NCI-H446 treated with DMSO at 0.1 percent for 48 hours (cell line): ENCODE measurements around the gene NCCRP1.

Source experiments
- DNase-seq: peaks from one replicate; lab custom pipeline; 2025; lab: John Stamatoyannopoulos, UW

The NCCRP1 gene

DNA sequence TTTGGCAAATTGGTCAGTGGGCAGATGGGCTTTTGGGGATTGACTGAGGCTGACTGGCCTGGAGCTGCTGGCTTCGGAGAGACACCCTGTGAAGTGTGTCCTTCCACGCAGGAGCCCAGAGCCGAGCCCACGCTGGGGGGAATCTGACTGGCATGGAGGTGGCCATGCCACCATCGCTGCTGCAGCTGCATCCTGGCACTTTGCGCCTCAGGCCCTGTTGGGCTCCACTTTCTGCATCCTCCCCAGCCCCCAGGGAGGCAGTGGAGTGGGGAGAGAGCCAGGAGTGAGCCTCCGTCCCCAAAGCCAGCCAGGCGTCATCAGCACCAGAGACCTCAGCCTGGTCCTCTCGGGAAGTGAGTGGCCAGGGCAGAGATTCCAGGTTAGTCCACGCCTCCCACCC, 17.0 kb upstream of the NCCRP1 start:
- no peak for DNase-seq

DNA sequence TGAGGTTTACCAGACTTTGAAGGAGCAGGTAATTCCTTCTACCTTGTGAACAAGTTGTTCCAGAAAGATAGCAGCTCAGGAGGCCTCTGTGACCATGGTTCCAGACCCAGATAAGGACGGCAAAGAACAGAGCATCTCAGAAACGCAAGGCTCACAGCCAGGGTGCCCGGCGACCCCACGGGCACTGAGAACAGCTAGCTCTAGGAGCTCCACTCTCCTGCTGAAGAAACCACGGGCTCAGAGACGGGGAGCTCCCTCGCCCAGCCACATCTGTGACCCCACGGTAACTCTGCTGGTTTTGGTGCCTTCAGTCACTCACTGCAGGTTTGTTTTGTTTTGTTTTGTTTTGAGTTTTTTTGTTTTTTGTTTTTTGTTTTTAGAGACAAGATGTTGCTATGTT, 16.0 kb upstream of the NCCRP1 start:
- no peak for DNase-seq

DNA sequence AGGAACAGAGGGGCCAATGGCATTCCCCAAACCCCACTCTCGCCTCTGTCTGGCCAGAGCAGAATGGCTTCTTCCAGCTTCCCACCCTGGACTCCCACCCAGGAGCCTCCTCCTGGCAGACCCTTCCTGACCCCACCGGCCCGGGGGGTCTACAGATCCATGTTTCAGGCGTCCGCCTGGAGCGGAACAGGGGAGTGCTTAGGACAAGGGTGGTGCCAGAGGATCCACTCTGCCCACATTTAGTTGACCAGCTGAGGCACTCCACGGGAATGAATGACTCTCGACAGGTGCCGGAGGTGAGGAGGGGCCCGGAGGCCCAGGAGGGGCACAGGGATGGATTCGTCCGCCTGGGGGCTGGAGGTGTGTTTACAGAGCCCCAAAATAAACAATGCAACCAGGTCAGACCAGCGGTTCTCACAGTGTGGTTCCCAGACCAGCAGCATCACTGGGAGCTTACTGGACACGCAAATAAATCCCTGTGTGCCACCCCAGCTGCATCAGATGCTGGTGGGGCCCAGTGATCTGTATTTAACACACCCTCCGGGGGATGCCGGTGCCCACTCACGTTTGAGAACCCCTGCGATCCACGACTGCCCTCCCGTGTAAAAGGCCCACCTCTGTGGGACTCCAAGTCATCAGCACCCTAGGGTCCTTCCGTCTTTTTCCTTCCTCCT, 15.1 kb upstream of the NCCRP1 start:
- DNase-seq: no peak

DNA sequence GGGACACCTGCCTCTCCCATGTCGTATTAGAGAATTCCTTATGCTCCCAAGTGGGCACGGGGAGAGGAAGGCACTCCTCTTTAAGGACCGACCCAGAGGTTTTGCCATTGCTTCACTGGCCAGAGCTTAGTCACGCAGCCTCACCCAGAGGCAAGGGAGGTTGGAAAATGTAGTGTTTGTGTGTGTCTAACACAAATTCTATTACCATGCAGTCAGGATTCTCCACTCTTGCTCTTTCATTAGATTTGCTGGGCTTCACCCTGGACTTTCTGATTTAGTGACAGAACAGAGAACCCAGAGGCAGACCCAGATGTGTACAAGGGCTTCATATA, 14.6 kb upstream of the NCCRP1 start:
- no peak for DNase-seq

DNA sequence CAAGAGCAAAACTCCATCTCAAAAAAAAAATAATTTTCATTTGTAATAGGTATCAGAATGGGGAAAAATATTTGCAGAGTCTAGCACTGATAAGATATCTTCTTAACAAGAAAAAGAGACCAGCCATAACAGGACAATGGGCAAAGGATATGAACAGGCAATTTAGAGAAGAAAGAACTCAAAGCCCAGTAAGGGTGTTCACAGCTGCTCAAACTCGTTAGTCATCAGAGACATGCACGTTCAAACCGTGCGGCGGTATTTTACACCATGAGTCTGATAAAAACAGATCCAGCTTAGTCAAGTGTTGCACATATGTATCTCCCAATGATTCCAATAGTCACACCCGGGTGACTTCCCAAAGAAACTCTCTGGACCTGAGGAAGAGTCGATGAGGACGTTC, 13.7 kb upstream of the NCCRP1 start:
- no peak for DNase-seq

DNA sequence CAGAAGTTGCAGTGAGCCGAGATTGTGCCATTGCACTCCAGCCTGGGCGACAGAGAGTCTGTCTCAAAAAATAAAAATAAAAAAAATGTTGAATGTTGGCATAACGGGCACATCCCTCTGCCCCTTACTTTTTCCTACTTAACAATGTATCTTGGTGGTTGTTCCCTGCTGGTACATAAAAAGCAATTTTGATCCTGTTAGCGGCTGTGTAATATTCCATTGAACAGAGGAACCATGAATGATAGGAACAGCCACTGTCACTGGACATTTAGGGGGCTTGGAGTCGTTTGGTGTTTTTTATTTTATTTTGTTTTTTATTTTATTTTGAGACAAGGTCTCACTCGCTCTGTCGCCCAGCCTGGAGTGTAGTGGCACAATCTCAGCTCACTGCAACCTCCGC, 10.4 kb upstream of the NCCRP1 start:
- no peak for DNase-seq

DNA sequence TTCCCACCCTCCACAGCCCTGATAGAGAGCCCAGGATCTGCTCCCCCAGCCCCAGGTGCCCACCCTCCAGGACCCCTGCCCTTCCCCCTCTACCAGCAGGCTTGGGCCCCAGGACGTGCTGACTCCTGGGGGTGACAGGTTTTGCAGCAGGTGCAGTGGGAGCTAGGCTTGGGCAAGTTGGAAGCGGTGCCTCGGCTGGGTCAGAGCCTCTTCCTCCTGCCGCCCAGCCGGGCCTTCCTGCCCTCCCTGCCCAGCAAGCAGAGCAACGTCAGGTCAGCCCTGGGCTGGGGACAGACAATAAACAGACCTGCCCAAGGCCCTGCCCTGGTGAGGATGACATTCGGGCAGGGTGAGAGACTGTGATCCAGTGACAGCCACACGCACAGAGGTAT, 9.2 kb upstream of the NCCRP1 start:
- no peak for DNase-seq

DNA sequence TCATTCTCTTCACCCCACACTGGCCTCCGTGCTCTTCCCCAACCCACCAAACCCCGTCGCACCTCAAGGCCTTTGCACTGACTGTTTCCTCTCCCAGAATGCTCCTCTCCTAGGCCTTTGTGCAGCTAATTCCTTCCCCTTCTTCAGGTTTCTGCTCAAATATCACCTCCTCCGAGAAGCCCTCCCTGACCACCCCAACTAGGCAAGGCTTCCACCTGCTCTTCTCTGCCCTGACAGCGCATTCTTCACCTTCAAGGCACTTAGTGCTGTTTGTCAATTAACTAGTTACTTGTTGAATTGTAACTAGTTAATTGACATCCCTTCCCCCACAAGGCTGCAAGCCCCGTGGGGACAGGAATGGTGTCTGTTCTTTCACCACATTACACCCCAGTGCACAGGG, 7.8 kb upstream of the NCCRP1 start:
- DNase-seq: no peak

DNA sequence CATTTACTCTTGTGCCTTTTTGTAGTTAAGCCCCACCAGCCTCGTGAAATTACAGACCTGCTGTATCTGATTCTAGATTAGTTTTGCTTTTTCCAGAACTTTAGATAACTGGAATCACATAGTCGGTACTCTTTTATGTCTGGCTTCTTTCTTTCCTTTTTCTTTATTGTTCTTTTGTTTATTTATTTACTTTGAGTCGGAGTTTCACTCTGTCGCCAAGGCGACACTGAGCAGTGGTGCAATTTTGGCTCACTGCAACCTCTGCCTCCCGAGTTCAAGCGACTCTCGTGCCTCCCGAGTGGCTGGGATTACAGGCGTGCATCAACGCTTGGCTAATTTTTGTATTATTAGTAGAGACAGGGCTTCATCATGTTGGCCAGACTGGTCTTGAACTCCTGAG, 6.0 kb upstream of the NCCRP1 start:
- DNase-seq: no peak

DNA sequence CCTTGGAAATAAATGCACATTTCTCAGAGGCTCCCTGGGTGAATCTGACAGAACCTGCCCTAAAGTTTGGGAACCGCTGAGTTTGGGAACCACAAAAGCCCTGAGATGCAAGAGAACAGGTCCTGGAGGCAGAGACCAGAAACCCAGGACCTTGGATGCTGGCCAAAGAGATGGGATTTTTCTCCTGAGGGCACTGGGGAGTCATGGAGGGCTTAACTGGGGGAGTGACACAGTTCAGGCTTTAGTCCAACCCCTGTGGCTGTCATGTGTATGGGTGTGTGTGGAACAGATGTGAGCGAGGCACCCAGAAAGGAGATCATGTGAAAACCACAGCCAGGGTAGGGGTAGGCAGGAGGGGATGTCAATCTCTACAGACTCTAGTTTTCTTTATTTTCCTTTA, 3.9 kb upstream of the NCCRP1 start:
- no peak for DNase-seq

DNA sequence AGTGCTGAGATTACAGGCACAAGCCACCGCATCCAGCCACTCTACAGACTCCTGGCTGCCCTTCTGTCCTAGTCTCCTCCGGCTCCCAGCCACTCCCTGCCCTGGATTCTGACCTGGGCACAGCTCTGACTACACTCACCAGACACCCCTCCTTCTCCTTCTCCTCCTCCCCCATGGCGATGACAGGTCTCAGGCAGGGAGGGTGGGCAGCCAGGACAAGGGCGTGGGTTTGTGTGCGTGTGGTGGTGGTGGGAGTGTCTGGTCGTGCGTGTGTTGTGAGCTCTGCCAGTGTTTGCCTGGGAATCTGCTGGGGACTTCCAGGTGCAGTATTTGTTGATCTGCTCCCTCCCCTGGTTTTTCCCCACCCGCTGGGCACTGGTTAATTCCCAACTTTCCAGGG, 3.0 kb upstream of the NCCRP1 start:
- no peak for DNase-seq

DNA sequence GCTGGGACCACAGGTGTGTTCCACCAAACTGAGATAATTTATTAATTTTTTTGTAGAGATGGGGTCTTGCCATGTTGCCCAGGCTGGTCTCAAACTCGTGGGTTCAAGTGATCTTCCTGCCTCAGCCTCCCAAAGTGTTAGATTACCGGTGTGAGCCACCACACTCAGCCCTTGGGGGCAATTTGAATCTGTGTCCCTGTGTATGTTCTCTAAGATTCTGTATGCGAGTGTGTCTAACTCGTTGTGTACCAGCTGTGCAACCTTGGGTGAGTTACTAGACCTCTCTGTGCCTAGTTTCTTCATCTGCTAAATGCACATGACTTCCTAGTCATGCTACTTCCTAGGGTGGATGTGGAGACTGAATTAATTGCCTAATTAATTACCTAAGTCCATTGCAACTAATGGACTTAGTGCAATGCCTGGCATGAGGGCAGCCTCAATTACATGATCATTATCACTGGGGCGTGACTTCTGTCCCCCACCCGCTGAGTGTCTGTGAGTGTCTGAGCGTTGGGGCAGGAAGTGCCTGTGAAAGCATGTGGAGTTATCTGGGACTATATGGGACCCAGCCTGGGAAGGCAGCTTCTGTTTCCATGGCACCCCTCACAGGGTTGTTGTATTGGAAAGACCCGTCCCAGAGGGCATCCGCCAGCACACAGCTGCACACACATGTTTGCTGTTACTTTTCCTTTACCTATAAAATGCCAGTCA, 1.8 kb upstream of the NCCRP1 start:
- no peak for DNase-seq

DNA sequence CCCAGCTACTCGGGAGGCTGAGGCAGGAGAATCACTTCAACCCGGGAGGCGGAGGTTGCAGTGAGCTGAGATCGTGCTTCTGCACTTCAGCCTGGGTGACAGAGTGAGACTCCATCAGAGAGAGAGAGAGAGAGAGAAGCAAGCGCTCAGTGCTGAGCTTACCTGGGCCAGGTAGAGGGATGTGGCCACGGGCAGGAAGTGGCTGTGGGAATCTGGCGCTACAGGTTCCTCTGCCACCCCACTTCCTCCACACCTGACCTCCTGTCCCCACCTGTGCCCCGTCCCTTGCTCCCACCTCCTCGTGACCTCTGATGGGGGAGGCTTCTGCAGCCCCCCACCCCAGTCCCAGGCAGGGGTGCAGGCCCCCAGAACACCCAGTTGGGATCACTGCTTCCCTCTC, 1.0 kb upstream of the NCCRP1 start:
- DNase-seq: no peak

DNA sequence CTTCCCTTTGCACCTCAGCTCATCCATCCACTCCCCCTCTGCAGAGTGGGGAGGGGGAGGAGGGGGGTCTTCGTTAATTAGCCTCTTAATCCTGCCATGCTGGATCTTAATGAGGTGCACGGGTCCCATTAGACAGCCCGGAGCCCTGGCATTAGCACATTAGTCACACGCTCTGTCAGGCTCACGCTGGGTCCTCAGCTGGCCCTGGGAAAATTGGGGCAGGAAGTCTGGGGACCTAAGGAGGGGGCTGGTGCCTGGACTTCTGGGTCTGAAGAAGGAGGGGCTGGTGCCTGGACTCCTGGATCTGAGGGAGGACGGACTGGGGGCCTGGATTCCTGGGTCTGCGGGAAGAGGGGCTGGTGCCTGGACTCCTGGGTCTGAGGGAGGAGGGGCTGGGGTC, 444 bp upstream of the NCCRP1 start:
- no peak for DNase-seq

DNA sequence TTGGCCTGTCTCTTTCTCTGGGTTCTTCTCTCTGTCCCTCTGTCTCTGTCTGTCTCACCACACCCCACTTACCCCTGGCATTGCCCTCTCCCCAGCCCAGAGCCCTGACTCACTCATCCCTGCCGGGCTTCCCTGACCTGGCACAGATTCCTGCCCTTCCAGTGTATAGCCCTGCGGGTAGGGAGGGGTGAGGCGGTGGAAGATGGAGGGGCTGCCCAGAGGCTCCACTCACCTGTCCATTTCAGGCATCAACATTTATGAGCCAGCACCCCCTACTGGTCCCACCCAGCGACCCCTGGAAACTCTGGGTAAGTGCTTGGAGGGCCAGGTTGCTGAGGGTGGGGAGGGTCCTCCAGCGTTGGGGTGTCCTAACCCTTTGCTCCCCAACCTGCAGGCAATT, 1.0 kb downstream of the NCCRP1 start:
- DNase-seq: no peak

DNA sequence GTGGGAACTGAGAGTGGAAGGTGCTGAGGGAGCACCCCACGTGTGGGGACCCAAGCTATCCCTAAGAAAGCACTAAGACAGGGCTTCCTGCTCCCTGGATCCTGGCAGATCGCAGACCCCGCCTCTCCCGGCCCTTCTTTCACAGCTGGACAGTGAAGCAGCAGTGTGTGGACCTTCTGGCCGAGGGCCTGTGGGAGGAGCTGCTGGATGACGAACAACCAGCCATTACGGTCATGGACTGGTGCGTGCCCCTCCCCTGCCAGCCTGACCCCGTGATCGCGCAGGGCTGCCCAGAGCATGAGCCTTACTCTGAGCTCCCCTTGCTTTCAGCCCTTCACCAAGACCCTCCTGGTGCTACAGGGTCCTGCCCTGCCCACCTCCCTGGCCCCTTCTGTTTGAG, 2.3 kb downstream of the NCCRP1 start:
- DNase-seq: no peak

DNA sequence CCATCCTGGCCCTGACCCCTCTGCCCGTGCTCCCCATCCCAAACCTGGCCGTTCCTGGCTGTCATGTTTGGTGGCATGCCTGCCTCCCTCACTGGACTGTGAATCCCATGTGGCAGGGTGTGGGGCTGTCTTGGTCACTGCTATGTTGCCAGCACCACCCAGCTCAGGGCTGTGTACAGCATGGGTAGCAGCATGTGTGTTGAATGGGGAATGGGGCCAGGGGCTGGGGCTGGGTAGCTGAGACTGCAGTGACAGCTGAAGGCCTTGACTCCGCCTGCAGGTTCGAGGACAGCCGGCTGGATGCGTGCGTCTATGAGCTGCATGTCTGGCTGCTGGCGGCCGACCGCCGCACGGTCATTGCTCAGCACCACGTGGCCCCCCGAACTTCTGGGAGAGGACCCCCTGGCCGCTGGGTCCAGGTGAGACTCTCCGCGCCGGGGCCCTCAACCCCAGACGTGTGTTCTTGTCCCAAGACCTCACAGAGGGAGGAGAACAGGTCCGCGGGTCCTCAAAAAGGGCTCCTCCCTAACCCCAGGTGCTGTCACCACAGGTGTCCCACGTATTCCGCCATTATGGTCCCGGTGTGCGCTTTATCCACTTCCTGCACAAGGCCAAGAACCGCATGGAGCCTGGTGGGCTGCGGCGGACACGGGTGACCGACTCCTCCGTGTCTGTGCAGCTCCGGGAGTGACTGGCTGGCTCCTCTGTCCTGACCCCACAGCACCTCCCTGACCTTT, 3.5 kb downstream of the NCCRP1 start:
- DNase-seq: no peak

DNA sequence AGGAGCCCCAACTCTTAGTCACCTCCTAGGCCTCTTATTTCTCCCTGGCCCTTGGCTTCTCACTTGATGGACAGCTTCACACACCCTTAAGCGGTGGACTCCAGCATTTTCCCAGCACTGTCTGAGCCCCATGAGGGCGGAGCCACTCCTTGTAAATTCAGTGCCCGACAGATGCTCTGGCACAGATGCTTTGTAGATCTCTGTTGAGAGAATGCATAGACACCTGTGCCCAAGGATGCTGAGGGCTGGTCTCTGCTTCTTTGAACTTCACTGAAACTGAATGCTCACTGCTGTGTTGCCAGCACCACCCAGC, 4.0 kb downstream of the NCCRP1 start:
- no peak for DNase-seq

DNA sequence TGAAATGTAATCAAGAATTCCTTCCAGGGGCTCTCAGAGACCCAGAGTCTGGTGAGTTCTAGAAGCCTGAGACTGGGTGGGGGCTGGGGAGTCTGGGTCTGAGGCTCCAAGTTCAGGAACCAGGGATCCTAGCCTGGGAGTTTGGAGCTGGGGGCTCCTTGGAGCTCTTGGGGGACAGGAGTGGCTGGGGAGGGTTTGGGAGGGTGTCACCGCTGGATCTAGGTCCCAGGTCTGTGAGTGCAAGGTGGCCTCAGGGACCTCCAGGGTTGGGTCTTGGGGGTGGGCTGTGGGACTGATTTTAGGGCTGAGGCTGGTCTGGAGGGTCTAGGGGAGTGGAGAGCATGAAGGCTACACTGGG, 6.2 kb downstream of the NCCRP1 start:
- DNase-seq: no peak

DNA sequence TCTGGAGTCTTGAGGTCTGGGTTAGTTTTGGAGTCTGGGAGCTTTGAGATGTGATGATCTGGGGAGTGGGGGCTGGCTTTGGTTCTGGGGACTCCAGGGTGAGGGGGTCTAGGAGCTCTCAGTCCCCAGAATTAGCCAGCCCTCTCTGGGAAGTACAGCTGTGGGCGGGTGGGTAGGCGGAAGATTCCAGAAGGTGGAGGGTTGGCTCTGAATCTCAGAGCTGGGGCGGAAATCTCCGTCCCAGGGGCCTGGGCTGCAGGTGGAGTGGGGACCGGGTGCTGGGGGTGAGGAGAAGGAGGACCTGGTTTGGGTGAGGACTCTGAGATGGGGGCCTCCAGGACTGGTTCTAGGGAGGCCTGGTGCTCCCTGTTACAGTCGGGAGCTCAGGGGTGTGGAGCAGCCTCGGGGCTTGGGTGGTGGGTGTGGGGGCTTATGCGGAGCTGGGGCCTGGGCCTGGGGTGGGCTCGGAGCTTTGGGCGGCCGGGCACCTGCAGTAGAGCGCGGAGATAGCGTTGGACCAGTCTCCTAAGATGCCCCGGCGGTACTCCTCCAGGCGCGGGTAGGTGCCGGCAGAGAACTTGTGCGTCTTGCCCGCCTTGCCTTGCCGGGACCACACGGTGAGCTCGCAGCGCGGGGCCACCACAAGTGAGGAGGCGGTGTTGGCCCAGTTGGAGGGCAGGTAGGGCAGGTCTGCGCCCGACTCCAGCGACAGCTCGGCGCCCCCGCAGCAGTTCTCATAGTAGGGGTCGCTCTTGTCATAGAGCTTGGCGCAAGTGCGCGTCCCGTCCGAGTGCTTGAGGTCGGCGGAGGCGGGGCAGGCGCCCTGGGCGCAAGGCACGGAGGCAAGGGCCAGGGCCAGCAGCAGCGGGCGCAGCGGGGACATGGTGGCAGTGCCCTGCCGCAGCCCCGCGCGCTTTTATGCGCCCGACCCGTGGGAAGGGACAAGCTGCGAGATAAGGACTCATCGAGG, 6.9 kb downstream of the NCCRP1 start, which contains the start of gene SYCN:
Gene SYCN, minus strand, starts transcription at position 892 of the 970 bp plus-strand sequence. Its CDS starts 9 bp downstream, at position 883.
- DNase-seq: no peak

DNA sequence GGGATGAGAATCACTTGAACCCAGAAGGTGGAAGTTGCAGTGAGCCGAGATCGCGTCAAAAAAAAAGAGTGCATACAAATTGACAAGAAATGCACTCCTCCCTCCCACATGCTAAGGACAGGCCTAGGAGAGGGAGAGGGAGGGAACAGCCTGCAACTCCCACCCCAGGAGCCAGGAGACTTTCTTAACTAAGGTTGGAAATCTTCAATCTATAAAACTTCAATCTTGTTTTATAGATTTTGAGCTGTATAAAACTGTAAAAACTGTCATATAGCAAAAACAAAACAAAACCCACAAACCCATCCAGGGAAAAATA, 8.6 kb downstream of the NCCRP1 start:
- DNase-seq: no peak

DNA sequence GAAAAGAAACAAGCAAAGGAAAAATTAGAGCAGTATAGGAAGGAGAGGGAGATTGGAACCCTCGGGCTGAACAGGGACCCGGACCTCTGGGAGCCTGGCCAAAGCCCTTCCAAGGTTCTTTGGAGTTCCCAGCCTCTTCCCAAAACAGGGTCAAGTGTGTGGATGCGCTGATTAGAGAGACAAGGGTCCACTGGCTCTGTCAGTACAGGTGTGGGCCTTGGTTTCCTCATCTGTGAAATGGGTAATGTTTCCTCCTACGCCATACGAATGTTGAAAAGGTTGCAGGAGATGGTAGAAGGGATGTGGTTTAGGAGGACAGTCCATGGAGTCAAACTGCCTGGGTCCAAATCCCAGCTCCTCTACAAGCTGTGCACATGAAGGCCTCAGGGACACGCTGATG, 9.4 kb downstream of the NCCRP1 start:
- no peak for DNase-seq
